Neural cell (in vitro differentiated cells): ENCODE results near the gene EFCAB11. TPM values are rescaled to one million over a fixed set of nuclear protein-coding genes. Genes with fewer than 3 reads are reported as not detected.

ENCODE experiments used
- H2AFZ ChIP-seq: fragments of 200-600, 300-800 bp; sonication (generic), shearing (Covaris generic); 2 replicates; pipeline ENCODE4 v1.6.0; 2014; ENCODE audit warnings: low read depth, mild to moderate bottlenecking, antibody characterized with exemption, low read length, moderate library complexity
- H3F3A ChIP-seq: fragments of 200-600 bp; shearing (Covaris generic); 2 replicates; pipeline ENCODE4 v1.6.1; 2016; ENCODE audit warnings: mild to moderate bottlenecking, moderate library complexity, mixed read lengths, antibody characterized with exemption, low read length; ENCODE audit not compliant: insufficient read depth, poor library complexity, severe bottlenecking
- H3K27ac ChIP-seq: fragments of 200-600, 300-800 bp; sonication (generic), shearing (Covaris generic); 2 replicates; pipeline ENCODE4 v1.5.1; 2014; ENCODE audit warnings: mild to moderate bottlenecking, low read length, moderate library complexity
- H3K27me3 ChIP-seq: fragments of 300-800, 200-600 bp; sonication (generic), shearing (Covaris generic); 2 replicates; pipeline ENCODE4 v1.6.0; 2014; ENCODE audit warnings: mild to moderate bottlenecking, low read depth, low read length, moderate library complexity; ENCODE audit not compliant: insufficient read depth
- H3K36me3 ChIP-seq: fragments of 300-800, 200-600 bp; sonication (generic), shearing (Covaris generic); 2 replicates; pipeline ENCODE4 v1.5.1; 2014; ENCODE audit warnings: mild to moderate bottlenecking, antibody characterized with exemption, low read length, moderate library complexity; ENCODE audit not compliant: insufficient read depth
- H3K4me2 ChIP-seq: fragments of 300-800, 200-600 bp; sonication (generic), shearing (Covaris generic); 2 replicates; pipeline ENCODE4 v1.6.0; 2014; ENCODE audit warnings: mild to moderate bottlenecking, low read length
- H3K4me3 ChIP-seq: fragments of 300-800, 200-600 bp; sonication (generic), shearing (Covaris generic); 2 replicates; pipeline ENCODE4 v1.5.1; 2014; ENCODE audit warnings: mild to moderate bottlenecking, low read length, moderate library complexity
- H3K79me2 ChIP-seq: fragments of 200-600 bp; shearing (Covaris generic); replicated peaks from 2 replicates; pipeline ENCODE4 v1.6.0; 2014; ENCODE audit warnings: mild to moderate bottlenecking, low read length, moderate library complexity; ENCODE audit not compliant: insufficient read depth
- H3K9ac ChIP-seq: fragments of 300-800, 200-600 bp; sonication (generic), shearing (Covaris generic); 2 replicates; pipeline ENCODE4 v1.6.1; 2016; ENCODE audit warnings: mild to moderate bottlenecking, low read length, mixed read lengths
- H3K9me2 ChIP-seq: fragments of 200-600 bp; shearing (Covaris generic); 2 replicates; pipeline ENCODE4 v1.6.1; 2016; ENCODE audit warnings: mild to moderate bottlenecking, low read length, mixed read lengths; ENCODE audit not compliant: insufficient read depth
- H3K9me3 ChIP-seq: fragments of 200-600, 300-800 bp; sonication (generic), shearing (Covaris generic); 2 replicates; pipeline ENCODE4 v1.6.1; 2016; ENCODE audit warnings: mild to moderate bottlenecking, mixed run types, low read length, moderate library complexity, mixed read lengths
- H4K20me1 ChIP-seq: fragments of 200-600 bp; shearing (Covaris generic); 2 replicates; pipeline ENCODE4 v1.6.1; 2016; ENCODE audit warnings: mild to moderate bottlenecking, mixed run types; ENCODE audit not compliant: insufficient read depth
- CTCF ChIP-seq: fragments of 450-650 bp; IDR thresholded peaks from 2 replicates; pipeline ENCODE4 v1.5.1; 2014; ENCODE audit warnings: antibody characterized with exemption, mild to moderate bottlenecking, moderate library complexity; ENCODE audit not compliant: poor library complexity, severe bottlenecking
- EP300 ChIP-seq: fragments of 450-650 bp; conservative IDR thresholded peaks from 2 replicates; pipeline ENCODE4 v1.6.1; 2014; ENCODE audit warnings: antibody characterized with exemption, mild to moderate bottlenecking, moderate library complexity; ENCODE audit not compliant: poor library complexity, severe bottlenecking
- EZH2 ChIP-seq: fragments of 200-600, 300-800 bp; shearing (Covaris generic), sonication (generic); IDR thresholded peaks from 2 replicates; pipeline ENCODE4 v1.6.1; 2014; ENCODE audit warnings: antibody characterized with exemption, low read length, borderline replicate concordance, mild to moderate bottlenecking; ENCODE audit not compliant: insufficient read depth, poor library complexity, severe bottlenecking
- MXI1 ChIP-seq: fragments of 450-650 bp; conservative IDR thresholded peaks from 2 replicates; pipeline ENCODE4 v1.6.1; 2014; ENCODE audit warnings: antibody characterized with exemption, mild to moderate bottlenecking; ENCODE audit not compliant: poor library complexity, severe bottlenecking
- POLR2AphosphoS5 ChIP-seq: IDR thresholded peaks from 2 replicates; pipeline ENCODE4 v1.6.1; 2012
- RAD21 ChIP-seq: fragments of 450-650 bp; conservative IDR thresholded peaks from 2 replicates; pipeline ENCODE4 v1.6.1; 2014; ENCODE audit warnings: antibody characterized with exemption, mild to moderate bottlenecking, moderate library complexity
- REST ChIP-seq: IDR thresholded peaks from 2 replicates; pipeline ENCODE4 v1.6.1; 2012; ENCODE audit warnings: borderline replicate concordance
- SMC3 ChIP-seq: fragments of 450-650 bp; conservative IDR thresholded peaks from 2 replicates; pipeline ENCODE4 v1.6.1; 2014; ENCODE audit warnings: antibody characterized with exemption, mild to moderate bottlenecking, moderate library complexity; ENCODE audit not compliant: poor library complexity
- TAF1 ChIP-seq: IDR thresholded peaks from 2 replicates; pipeline ENCODE4 v1.6.1; 2012; ENCODE audit warnings: low read depth
- polyA plus RNA-seq: library from polyadenylated mRNA; depleted of rRNA; stranded (reverse); fragments of >200 nt; gene quantifications from 2 replicates; pipeline ENCODE4 v1.2.3, GENCODE V29; 2014

Gene EFCAB11
- polyA plus RNA-seq, 1 donor from 2014 or later = 7.9 TPM

DNA sequence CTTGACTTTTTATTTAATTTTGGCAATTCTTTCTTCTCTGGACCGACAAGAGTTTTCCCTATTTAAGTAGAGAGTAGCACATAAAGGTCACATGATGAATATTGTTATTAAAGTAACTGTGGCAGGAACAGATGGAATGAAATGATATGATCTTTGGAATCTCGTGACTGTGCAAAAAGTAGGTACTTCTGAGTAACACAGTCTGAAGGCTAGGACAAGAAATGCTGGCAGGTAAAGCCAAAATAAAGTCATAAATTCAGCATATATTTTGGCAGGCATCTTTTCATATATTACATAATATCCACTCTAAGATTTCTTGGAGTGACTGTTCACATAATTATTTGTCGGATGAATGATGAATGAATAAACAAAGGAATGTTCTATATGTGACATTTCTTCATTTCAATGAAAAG lies 121.4 kb downstream of the EFCAB11 start:
- no peaks in the 10 kb centered on the region for H3K9me2 ChIP-seq
- H2AFZ ChIP-seq = no peak overlapping the region
- no peak overlapping the region for H3K4me3 ChIP-seq
- H3K27ac ChIP-seq = no peak overlapping the region
- H4K20me1 ChIP-seq = no peaks in the 10 kb centered on the region
- TF ChIP-seq RAD21 (no peak), SMC3 (no peak), TAF1 (no peak), CTCF (no peak), MXI1 (no peak), REST (no peak), POLR2AphosphoS5 (no peak), EZH2 (no peak), EP300 (no peak)
- no peaks in the 10 kb centered on the region for H3K9me3 ChIP-seq
- H3K36me3 ChIP-seq = no peaks in the 10 kb centered on the region
- H3K9ac ChIP-seq = no peak overlapping the region
- no peaks in the 10 kb centered on the region for H3F3A ChIP-seq
- no peaks in the 10 kb centered on the region for H3K79me2 ChIP-seq
- no peaks in the 10 kb centered on the region for H3K27me3 ChIP-seq
- H3K4me2 ChIP-seq = no peak overlapping the region

GRCh38 chr14:89828471-89829165 lies 125.9 kb downstream of the EFCAB11 start:
- Histone ChIP-seq H3K36me3 (no peaks in the 10 kb centered on the region), H2AFZ (no peak overlapping the region), H3K79me2 (no peaks in the 10 kb centered on the region), H4K20me1 (no peaks in the 10 kb centered on the region), H3K9me2 (no peaks in the 10 kb centered on the region), H3K9me3 (no peaks in the 10 kb centered on the region), H3K4me3 (no peak overlapping the region), H3K9ac (no peak overlapping the region), H3K4me2 (no peak overlapping the region), H3K27ac (no peak overlapping the region), H3K27me3 (no peaks in the 10 kb centered on the region), H3F3A (no peaks in the 10 kb centered on the region)
- TF ChIP-seq TAF1 = no peak
- no peak for TF ChIP-seq POLR2AphosphoS5
- no peak for TF ChIP-seq MXI1
- TF ChIP-seq REST = no peak
- TF ChIP-seq CTCF = no peak
- no peak for TF ChIP-seq SMC3
- no peak for TF ChIP-seq EZH2
- no peak for TF ChIP-seq RAD21
